Right ventricle myocardium inferior (tissue), 1 donor: ENCODE results near the gene NOL3. TPM values are rescaled to one million over a fixed set of nuclear protein-coding genes. Genes with fewer than 3 reads are reported as not detected.
A peak's percentile ranks its signal among the peaks of the same experiment; 100 is the strongest.

Source experiments
- ATAC-seq: fragments of 200-7000 bp; cut with Tn5 transposase; one replicate; pipeline ENCODE4 v1.9.1; 2020; ENCODE audit warnings: mild to moderate bottlenecking, moderate library complexity
- DNase-seq: peaks from one replicate; pipeline ENCODE4 v3.0.0; 2021; ENCODE audit errors: missing footprints
- intact Hi-C: fragments of 100-400 bp; cut with DNase I; formaldehyde crosslinking; loops from one replicate; pipeline ENCODE4 v1.11.0; 2022
- total RNA-seq: library from RNA; stranded (reverse); fragmentation: NEBNext Ultra II Directional; extraction: Animal tissue kit (Norgen Biotek cat#: 25700); gene quantifications from one replicate; pipeline ENCODE4 v1.2.1, GENCODE V29; 2021
- donor health status: DM: no; HTN: yes; CAD: no; lungs with severe emphysema.

The NOL3 gene
- total RNA-seq, 1 donor from 2014 or later, result 109 TPM

- intact Hi-C loops, result no loop called here
- DNase-seq (no peak), ATAC-seq (no peak)
These were observed 26.5 kb downstream of the NOL3 start for GRCh38 chr16:67196881-67197280.

GRCh38 chr16:67197704-67198103 lies 27.4 kb downstream of the NOL3 start:
- intact Hi-C loops, result no loop called here
- ATAC-seq (no peak), DNase-seq (no peak)

GRCh38 chr16:67198238-67198734 lies 27.9 kb downstream of the NOL3 start:
- ATAC-seq (no peak), DNase-seq (peak; percentile 56)
- intact Hi-C loops, result no loop called here

- intact Hi-C loops, result no loop called here
- ATAC-seq, result peak; percentile 22
- peak; percentile 73 for DNase-seq
These were observed 28.9 kb downstream of the NOL3 start, which contains the start of gene ELMO3 for GRCh38 chr16:67199011-67199807. Gene ELMO3, plus strand, starts transcription at chr16:67199131. Its CDS starts 196 bp downstream, at chr16:67199327.

- ATAC-seq, result peak; percentile 24
- peak; percentile 47 for DNase-seq
- intact Hi-C loops, result no loop called here
These were observed 29.5 kb downstream of the NOL3 start for GRCh38 chr16:67199808-67200198.

GRCh38 chr16:67200491-67200890 lies 30.2 kb downstream of the NOL3 start:
- ATAC-seq (no peak), DNase-seq (peak; percentile 53)
- intact Hi-C loops, result no loop called here

GRCh38 chr16:67201411-67202345 lies 31.3 kb downstream of the NOL3 start:
- ATAC-seq, result no peak
- intact Hi-C loops, result no loop called here
- DNase-seq, result no peak

- intact Hi-C loops, result no loop called here
These were observed 32.1 kb downstream of the NOL3 start for GRCh38 chr16:67202426-67202825.

GRCh38 chr16:67202956-67203493 lies 32.7 kb downstream of the NOL3 start:
- ATAC-seq, result no peak
- intact Hi-C loops, result no loop called here
- DNase-seq, result no peak

More at GRCh38 chr16:67202426-67202825, 32.1 kb downstream of the NOL3 start:
- ATAC-seq (no peak), DNase-seq (no peak)

- intact Hi-C loops, result no loop called here
- ATAC-seq (no peak), DNase-seq (no peak)
These were observed 33.7 kb downstream of the NOL3 start for GRCh38 chr16:67204076-67204475.

GRCh38 chr16:67206129-67206837 lies 35.9 kb downstream of the NOL3 start:
- DNase-seq, result peak; percentile 47
- intact Hi-C loops, result no loop called here
- no peak for ATAC-seq

- DNase-seq (peak; percentile 40), ATAC-seq (no peak)
- intact Hi-C loops, result no loop called here
These were observed 36.5 kb downstream of the NOL3 start for GRCh38 chr16:67206838-67207248.

GRCh38 chr16:67207249-67208091 lies 37.1 kb downstream of the NOL3 start:
- DNase-seq, result peak; percentile 50
- intact Hi-C loops, result no loop called here
- no peak for ATAC-seq

- ATAC-seq (no peak), DNase-seq (no peak)
- intact Hi-C loops, result no loop called here
These were observed 38.0 kb downstream of the NOL3 start for GRCh38 chr16:67208154-67208896.

GRCh38 chr16:67209565-67209964 lies 39.2 kb downstream of the NOL3 start:
- intact Hi-C loops, result no loop called here
- DNase-seq (no peak), ATAC-seq (no peak)

GRCh38 chr16:67210069-67210937 lies 40.0 kb downstream of the NOL3 start:
- no peak for ATAC-seq
- intact Hi-C loops, result no loop called here
- no peak for DNase-seq
